ENCODE measurements around the gene TUBE1.

- TF ChIP-seq CTCF (IDR thresholded peaks at IDR 0.05): no peak
- TF ChIP-seq POLR2A (IDR thresholded peaks at IDR 0.05): no peak
These were observed 46.3 kb downstream of the TUBE1 start for GRCh38 chr6:112040956-112041355.

Data from body of pancreas (tissue), 4 donors.